GM18511 (cell line): ENCODE data around the gene FAM20C.
"Not testable (repeated sequence)": the region's sequence is repeated elsewhere in the genome, so short reads cannot be mapped to it uniquely, and the experiment has no call there.

Source experiments
- ATAC-seq: cut with Tn5 transposase; IDR thresholded peaks from one replicate; pipeline ENCODE4 v1.9.1; 2021; ENCODE audit warnings: mild to moderate bottlenecking, moderate library complexity; ENCODE audit not compliant: unreplicated experiment

Gene FAM20C

GRCh38 chr7:240146-240676, 47.8 kb downstream of the FAM20C start:
- no peak for ATAC-seq

GRCh38 chr7:240887-241421, 48.6 kb downstream of the FAM20C start:
- no peak for ATAC-seq

- ATAC-seq, result no peak
These were observed 49.1 kb downstream of the FAM20C start for GRCh38 chr7:241513-241912.

- not testable (repeated sequence) for ATAC-seq
These were observed 50.6 kb downstream of the FAM20C start for GRCh38 chr7:242826-243579.

GRCh38 chr7:243580-243978, 51.2 kb downstream of the FAM20C start:
- not testable (repeated sequence) for ATAC-seq

GRCh38 chr7:244974-245373, 52.6 kb downstream of the FAM20C start:
- ATAC-seq, result no peak

- no peak for ATAC-seq
These were observed 53.4 kb downstream of the FAM20C start for GRCh38 chr7:245574-246295.

- no peak for ATAC-seq
These were observed 54.1 kb downstream of the FAM20C start for GRCh38 chr7:246451-246850.

- ATAC-seq, result no peak
These were observed 54.8 kb downstream of the FAM20C start for GRCh38 chr7:247181-247580.

GRCh38 chr7:247636-248035, 55.3 kb downstream of the FAM20C start:
- no peak for ATAC-seq

- ATAC-seq, result no peak
These were observed 56.5 kb downstream of the FAM20C start for GRCh38 chr7:248732-249435.

GRCh38 chr7:249989-250388, 57.6 kb downstream of the FAM20C start:
- ATAC-seq, result no peak

GRCh38 chr7:250523-250922, 58.2 kb downstream of the FAM20C start:
- ATAC-seq, result no peak

- ATAC-seq, result no peak
These were observed 58.6 kb downstream of the FAM20C start for GRCh38 chr7:251005-251404.

- no peak for ATAC-seq
These were observed 59.2 kb downstream of the FAM20C start for GRCh38 chr7:251446-252175.

GRCh38 chr7:252216-252965, 60.0 kb downstream of the FAM20C start:
- ATAC-seq, result no peak

- ATAC-seq, result no peak
These were observed 60.6 kb downstream of the FAM20C start for GRCh38 chr7:252981-253380.

- ATAC-seq, result no peak
These were observed 61.4 kb downstream of the FAM20C start for GRCh38 chr7:253581-254336.

GRCh38 chr7:254337-255037, 62.1 kb downstream of the FAM20C start:
- no peak for ATAC-seq
